HG02884 (cell line): Measurements from ENCODE around the gene ST7L.
"Not testable (repeated sequence)": the region's sequence is repeated elsewhere in the genome, so short reads cannot be mapped to it uniquely, and the experiment has no call there.

ENCODE experiments used
- ATAC-seq: cut with Tn5 transposase; IDR thresholded peaks from one replicate; pipeline ENCODE4 v1.9.1; 2021; ENCODE audit warnings: mild to moderate bottlenecking, moderate library complexity; ENCODE audit not compliant: unreplicated experiment

The ST7L gene

GRCh38 chr1:112501810-112502641 is 116.9 kb downstream of the ST7L start:
- ATAC-seq: no peak

- no peak for ATAC-seq
Observed at GRCh38 chr1:112496290-112496689, 122.7 kb downstream of the ST7L start.

DNA sequence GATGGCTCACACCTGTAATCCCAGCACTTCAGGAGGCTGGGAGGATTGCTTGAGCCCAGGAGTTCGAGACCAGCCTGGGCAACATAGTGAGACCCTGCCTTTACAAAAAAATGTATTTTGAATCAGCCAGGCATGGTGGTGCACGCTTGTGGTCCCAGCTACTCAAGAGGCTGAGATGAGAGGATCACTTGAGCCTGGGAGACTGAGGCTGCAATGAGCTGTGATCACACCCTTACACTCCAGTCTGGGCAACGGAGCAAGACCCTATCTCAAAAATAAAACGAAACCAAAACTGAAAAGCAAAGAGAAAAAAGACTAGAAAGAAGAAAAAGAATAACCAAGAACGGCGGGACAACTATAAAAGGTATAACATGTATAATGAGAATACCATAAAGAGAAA is 125.6 kb downstream of the ST7L start:
- no peak for ATAC-seq

DNA sequence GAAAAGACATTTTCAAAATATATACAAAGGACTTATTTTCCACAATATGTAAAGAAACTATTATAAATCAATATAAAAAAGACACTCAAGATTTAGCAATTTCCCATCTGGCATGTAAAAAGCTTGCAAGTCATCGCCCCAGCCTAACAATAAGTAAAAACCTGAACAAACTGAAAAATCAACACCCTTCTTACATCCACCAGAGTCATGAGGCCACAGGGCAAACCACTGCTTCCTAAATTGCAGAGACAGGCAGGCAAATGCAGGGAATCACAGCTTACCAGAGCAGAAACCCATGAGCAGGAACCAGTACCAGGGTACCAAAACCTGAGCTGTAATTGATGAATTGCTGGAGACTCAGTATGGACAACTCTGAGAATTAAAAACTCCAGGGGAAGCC is 126.9 kb downstream of the ST7L start:
- no peak for ATAC-seq

GRCh38 chr1:112488141-112488540 is 130.8 kb downstream of the ST7L start:
- no peak for ATAC-seq

- ATAC-seq: not testable (repeated sequence)
Observed at GRCh38 chr1:112487686-112488085, 131.3 kb downstream of the ST7L start.

DNA sequence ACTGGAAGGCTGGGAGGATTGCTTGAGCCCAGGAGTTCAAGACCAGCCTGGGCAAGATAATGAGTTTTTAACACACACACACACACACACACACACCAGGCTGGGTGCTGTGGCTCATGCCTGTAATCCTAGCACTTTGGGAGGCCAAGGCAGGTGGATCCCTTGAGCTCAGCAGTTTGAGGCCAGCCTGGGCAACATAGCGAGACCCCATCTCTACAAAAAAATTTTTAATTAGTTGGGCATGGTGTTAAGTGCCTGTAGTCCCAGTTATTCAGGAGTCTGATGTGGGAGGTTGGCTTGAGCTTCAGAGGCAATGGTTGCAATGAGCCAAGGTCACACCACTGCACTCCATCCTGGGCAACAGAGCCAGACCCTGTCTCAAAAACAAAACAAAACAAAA is 132.9 kb downstream of the ST7L start:
- not testable (repeated sequence) for ATAC-seq

GRCh38 chr1:112478314-112478713 is 140.6 kb downstream of the ST7L start:
- ATAC-seq: no peak

GRCh38 chr1:112477550-112477949 is 141.4 kb downstream of the ST7L start:
- no peak for ATAC-seq
